HepG2 (cell line): ENCODE data around the gene NUDT15. TPM values are rescaled to one million over a fixed set of nuclear protein-coding genes. Genes with fewer than 3 reads are reported as not detected.

Experiments
- ATAC-seq: fragments of 200-7000 bp; cut with Tn5 transposase; 3 replicates; pipeline ENCODE4 v1.9.1; 2020; ENCODE audit warnings: mild to moderate bottlenecking, moderate library complexity
- BruUV-seq: library from RNA; stranded (reverse); fragments of 400-500 nt; replicated peaks from 2 replicates; lab custom pipeline; 2021; lab: Mats Ljungman, UMichigan
- CTCF ChIA-PET: fragments of 300-600 bp; formaldehyde crosslinking; extraction: SDS; loops from one replicate; lab custom pipeline; 2021; ENCODE audit warnings: low total read pairs, inconsistent platforms, low intra/inter-chr PET ratio; lab: Yijun Ruan, JAX
- POLR2A ChIA-PET: fragments of 350-600 bp; sonication (Branson Sonifier 250); formaldehyde crosslinking; loops from one replicate; lab custom pipeline; 2020; ENCODE audit warnings: antibody characterized with exemption, inconsistent platforms; lab: Yijun Ruan, JAX
- DNase-seq: peaks from one replicate; pipeline ENCODE4 v3.0.0-alpha.2; 2015; ENCODE audit warnings: low spot score
- FAIRE-seq: peaks from 3 replicates; lab custom pipeline; 2011; peaks lifted over from hg19 to GRCh38; lab: Jason Lieb, UNC
- H2AFZ ChIP-seq: one replicate; pipeline ENCODE4 v1.6.1; 2011; ENCODE audit warnings: low read length, inconsistent platforms
- H3K27ac ChIP-seq: fragments of 300-600 bp; 3 replicates; pipeline ENCODE4 v1.8.0; 2011; ENCODE audit warnings: mixed run types, mild to moderate bottlenecking, mixed read lengths, low read length, inconsistent platforms; ENCODE audit not compliant: insufficient read depth; ENCODE audit errors: extremely low read length
- H3K27me3 ChIP-seq, 2 experiments: fragments of 200-600 bp in 1 of 2; 2 replicates in 1 of 2; 3 replicates in 1 of 2; pipeline versions ENCODE4 v1.6.0 to v1.8.0; 2011; ENCODE audit warnings: low read length in 2 of 2, mild to moderate bottlenecking in 2 of 2, moderate library complexity in 2 of 2, inconsistent platforms in 1 of 2; ENCODE audit not compliant: insufficient read depth in 2 of 2, control insufficient read depth in 1 of 2
- H3K36me3 ChIP-seq, 2 experiments: fragments of 200-600 bp in 1 of 2; replicated peaks in 1 of 2; 2 replicates in 1 of 2; 3 replicates in 1 of 2; pipeline versions ENCODE4 v1.5.1 to v1.8.0; 2011; ENCODE audit warnings: low read length in 2 of 2, inconsistent platforms in 1 of 2; ENCODE audit not compliant: insufficient read depth in 2 of 2, control insufficient read depth in 1 of 2
- H3K4me1 ChIP-seq: 2 replicates; pipeline ENCODE4 v1.5.1; 2012; ENCODE audit warnings: low read length, inconsistent platforms; ENCODE audit not compliant: insufficient read depth
- H3K4me2 ChIP-seq: 2 replicates; pipeline ENCODE4 v1.6.0; 2011; ENCODE audit warnings: low read depth, low read length, inconsistent platforms
- H3K4me3 ChIP-seq, 3 experiments: fragments of 200-600 bp in 1 of 3; sonication (generic), shearing (Covaris generic) in 1 of 3; replicated peaks in 1 of 3; 2 replicates each; pipeline ENCODE4 v1.5.1; 2011 to 2016; ENCODE audit warnings: low read length in 3 of 3, inconsistent platforms in 2 of 3, low read depth in 2 of 3, mild to moderate bottlenecking in 2 of 3, control low read depth in 1 of 3, mixed read lengths in 1 of 3; ENCODE audit not compliant: insufficient read depth in 1 of 3
- H3K79me2 ChIP-seq: one replicate; pipeline ENCODE4 v1.6.1; 2011; ENCODE audit warnings: low read length, inconsistent platforms; ENCODE audit not compliant: insufficient read depth
- H3K9ac ChIP-seq: 2 replicates; pipeline ENCODE4 v1.6.0; 2011; ENCODE audit warnings: mild to moderate bottlenecking, low read depth, low read length, inconsistent platforms; ENCODE audit not compliant: insufficient read depth
- H3K9me3 ChIP-seq: 2 replicates; pipeline ENCODE4 v1.5.1; 2012; ENCODE audit warnings: mild to moderate bottlenecking, low read length
- H4K20me1 ChIP-seq: 2 replicates; pipeline ENCODE4 v1.6.0; 2011; ENCODE audit warnings: inconsistent platforms, mild to moderate bottlenecking, low read length, moderate library complexity; ENCODE audit not compliant: insufficient read depth
- BRF2 ChIP-seq: sonication (generic); formaldehyde crosslinking; IDR thresholded peaks from 2 replicates; pipeline ENCODE4 v1.8.1; 2022; ENCODE audit warnings: mild to moderate bottlenecking, missing genetic modification reagents
- LCORL ChIP-seq, 2 experiments: fragments of 450-650 bp in 1 of 2; sonication (generic) in 1 of 2; formaldehyde crosslinking in 1 of 2; IDR thresholded peaks; 2 replicates each; pipeline versions ENCODE4 v1.5.0 to v1.6.1; 2017 to 2020; ENCODE audit warnings: antibody characterized with exemption in 1 of 2, missing genetic modification reagents in 1 of 2
- PBX2 ChIP-seq: IDR thresholded peaks from 2 replicates; pipeline ENCODE4 v1.6.1; 2016; ENCODE audit warnings: control low read depth
- RBM22 ChIP-seq: fragments of 200-400 bp; formaldehyde crosslinking; optimal IDR thresholded peaks from 2 replicates; pipeline ENCODE3; 2017; ENCODE audit warnings: mild to moderate bottlenecking, low read length, moderate library complexity
- RORA ChIP-seq: sonication (generic); formaldehyde crosslinking; IDR thresholded peaks from 2 replicates; pipeline ENCODE4 v1.5.0; 2020; ENCODE audit warnings: mild to moderate bottlenecking, missing genetic modification reagents, moderate library complexity
- ZBTB25 ChIP-seq: IDR thresholded peaks from 2 replicates; pipeline ENCODE4 v1.6.1; 2018; ENCODE audit warnings: missing genetic modification reagents
- WGBS: methylation state at CpG from one replicate; pipeline ENCODE4 v1.1.6; 2017; ENCODE audit warnings: low lambda C conversion rate; 5-methylcytosine and 5-hydroxymethylcytosine counted together
- in situ Hi-C: cut with HindIII; loops from 2 replicates; pipeline ENCODE4 v1.10.0; 2017; ENCODE audit warnings: low pct_unique_long_range_greater_than_20kb; ENCODE audit not compliant: extremely low pct_ligation_motif_present
- intact Hi-C: fragments of 100-400 bp; cut with micrococcal nuclease; formaldehyde crosslinking; loops from one replicate; pipeline ENCODE4 v1.10.0; 2022; ENCODE audit not compliant: unreplicated experiment
- polyA plus RNA-seq, 8 experiments: library from polyadenylated mRNA; depleted of rRNA in 3 of 8; stranded (reverse) in 7 of 8; unstranded in 1 of 8; fragments of >200 nt; fragmentation: Illumina TruSeq in 4 of 8; extraction: Trizol in 4 of 8; gene quantifications; 2 replicates each; pipeline versions ENCODE4 v1.2.1 to v1.2.3, GENCODE V29; 2011 to 2016; ENCODE audit warnings: low read depth in 4 of 8, missing spikeins in 1 of 8, mixed read lengths in 1 of 8; ENCODE audit not compliant: insufficient read depth in 1 of 8
- total RNA-seq, 5 experiments: library from RNA; depleted of rRNA; stranded (reverse); fragments of >200 nt; fragmentation: Illumina TruSeq; extraction: Trizol; gene quantifications; 2 replicates each; pipeline ENCODE4 v1.2.3, GENCODE V29; 2016; ENCODE audit warnings: low read depth in 1 of 5

NUDT15 gene
- total and polyA plus RNA-seq, 2 of the 13 experiments (the other 11 are each of a cell fraction or from before 2014, with no cell fraction given) = 21.3 to 47.3 TPM

GRCh38 chr13:48043789-48044503 lies 6.4 kb downstream of the NUDT15 start (continued):
- no peak for TF ChIP-seq BRF2 (CRISPR knock-in tag)
- no peak for TF ChIP-seq RORA (CRISPR knock-in tag)
- no peak for TF ChIP-seq ZBTB25 (CRISPR knock-in tag)
- no peak for TF ChIP-seq LCORL (IDR thresholded peaks at IDR 0.05)
- TF ChIP-seq LCORL (CRISPR knock-in tag; IDR thresholded peaks at IDR 0.05) = no peak
- TF ChIP-seq, all 625 proteins: peak for 0

- H3K4me1 ChIP-seq = peaks cover 5% of the 10 kb centered on the region; the same call in 1 of the 2 replicates
- no peak for TF ChIP-seq PBX2 (CRISPR knock-in tag)
- peak; percentile 37 for TF ChIP-seq RBM22
- in situ Hi-C loops (no loop called here), intact Hi-C loops (no loop called here)
- ChIA-PET POLR2A (interaction anchor here (0.6 kb wide), 1 partner anchor 67 kb away, joined by 3 read pairs; no protein-coding TSS in a partner anchor), CTCF (no interaction called here)
- FAIRE-seq (no peak), ATAC-seq (no peak), DNase-seq (no peak)
- BruUV-seq = no TSS peak
- H3K9ac ChIP-seq = no peak overlapping the region
- no peaks in the 10 kb centered on the region for H4K20me1 ChIP-seq
- no peak overlapping the region for H3K4me3 ChIP-seq
- H3K27me3 ChIP-seq = no peaks in the 10 kb centered on the region
- H3K27ac ChIP-seq = no peak overlapping the region
- WGBS = 95% methylated on average over 3 of the region's 3 CpGs
- peaks cover 3 to 30% of the 10 kb centered on the region in 2 experiments; a peak in 4 of 5 replicates for H3K36me3 ChIP-seq
- H3K79me2 ChIP-seq = no peaks in the 10 kb centered on the region
- no peak overlapping the region for H2AFZ ChIP-seq
- no peaks in the 10 kb centered on the region for H3K9me3 ChIP-seq
- H3K4me2 ChIP-seq = no peak overlapping the region
These were observed 13.0 kb downstream of the NUDT15 start for GRCh38 chr13:48050550-48050949.
